Mesenchymal stem cell (in vitro differentiated cells and primary cell): ENCODE data around the gene RPS6KA5.

Experiments used
- DNase-seq: peaks from one replicate; pipeline ENCODE4 v3.0.0-alpha.2; 2013
- H2AFZ ChIP-seq: one replicate; pipeline ENCODE4 v1.6.1; 2013; ENCODE audit warnings: low read depth, mild to moderate bottlenecking, control low read depth, inconsistent platforms, low read length, moderate library complexity
- H2AK5ac ChIP-seq: 2 replicates; pipeline ENCODE4 v1.6.1; 2013; ENCODE audit warnings: low read length, moderate library complexity, mild to moderate bottlenecking, inconsistent platforms; ENCODE audit not compliant: severe bottlenecking
- H2BK120ac ChIP-seq: one replicate; pipeline ENCODE4 v1.6.1; 2013; ENCODE audit warnings: low read depth, mild to moderate bottlenecking, inconsistent platforms, low read length, moderate library complexity
- H2BK12ac ChIP-seq, 2 experiments: one replicate each; pipeline ENCODE4 v1.6.1; 2013; ENCODE audit warnings: inconsistent platforms in 2 of 2, low read length in 2 of 2, mild to moderate bottlenecking in 2 of 2, moderate library complexity in 2 of 2, control low read depth in 1 of 2
- H2BK15ac ChIP-seq: one replicate; pipeline ENCODE4 v1.6.1; 2013; ENCODE audit warnings: mild to moderate bottlenecking, low read depth, inconsistent platforms; ENCODE audit not compliant: poor library complexity, severe bottlenecking
- H2BK5ac ChIP-seq: 2 replicates; pipeline ENCODE4 v1.6.1; 2013; ENCODE audit warnings: low read depth, mild to moderate bottlenecking, low read length, control low read depth, inconsistent platforms; ENCODE audit not compliant: poor library complexity, severe bottlenecking
- H3K14ac ChIP-seq, 2 experiments: one replicate each; pipeline ENCODE4 v1.6.1; 2013; ENCODE audit warnings: inconsistent platforms in 2 of 2, low read length in 2 of 2, control low read depth in 1 of 2, mild to moderate bottlenecking in 1 of 2, moderate library complexity in 1 of 2
- H3K18ac ChIP-seq, 2 experiments: one replicate each; pipeline ENCODE4 v1.6.1; 2013; ENCODE audit warnings: inconsistent platforms in 2 of 2, low read length in 2 of 2, control low read depth in 1 of 2, low read depth in 1 of 2, mild to moderate bottlenecking in 1 of 2
- H3K23ac ChIP-seq, 2 experiments: one replicate each; pipeline ENCODE4 v1.6.1; 2013; ENCODE audit warnings: inconsistent platforms in 2 of 2, low read length in 2 of 2, mild to moderate bottlenecking in 2 of 2, moderate library complexity in 2 of 2, control low read depth in 1 of 2
- H3K27ac ChIP-seq: 2 replicates; pipeline ENCODE4 v1.5.1; 2013; ENCODE audit warnings: mild to moderate bottlenecking, moderate library complexity, low read length, control low read depth, inconsistent platforms; ENCODE audit not compliant: poor library complexity, severe bottlenecking
- H3K27me3 ChIP-seq, 2 experiments: 2 replicates each; pipeline versions ENCODE4 v1.6.1 to v1.7.0; 2013; ENCODE audit warnings: low read length in 2 of 2, mild to moderate bottlenecking in 2 of 2, moderate library complexity in 2 of 2, control low read depth in 1 of 2, inconsistent platforms in 1 of 2; ENCODE audit not compliant: control insufficient read depth in 1 of 2, insufficient read depth in 1 of 2
- H3K36me3 ChIP-seq, 2 experiments: 2 replicates each; pipeline versions ENCODE4 v1.6.1 to v1.7.0; 2013; ENCODE audit warnings: low read length in 2 of 2, control low read depth in 1 of 2, inconsistent platforms in 1 of 2, low read depth in 1 of 2, mild to moderate bottlenecking in 1 of 2; ENCODE audit not compliant: insufficient read depth in 2 of 2, control insufficient read depth in 1 of 2
- H3K4ac ChIP-seq, 2 experiments: one replicate each; pipeline ENCODE4 v1.6.1; 2013; ENCODE audit warnings: inconsistent platforms in 2 of 2, low read length in 2 of 2, mild to moderate bottlenecking in 2 of 2, moderate library complexity in 2 of 2, control low read depth in 1 of 2, low read depth in 1 of 2
- H3K4me1 ChIP-seq: 2 replicates; pipeline ENCODE4 v1.6.1; 2013; ENCODE audit warnings: low read depth, low read length, control low read depth; ENCODE audit not compliant: control insufficient read depth, insufficient read depth
- H3K4me2 ChIP-seq: 2 replicates; pipeline ENCODE4 v1.6.1; 2013; ENCODE audit warnings: low read length, mild to moderate bottlenecking, inconsistent platforms; ENCODE audit not compliant: poor library complexity, severe bottlenecking
- H3K4me3 ChIP-seq, 2 experiments: 2 replicates each; pipeline versions ENCODE4 v1.5.1 to v1.7.0; 2013; ENCODE audit warnings: low read length in 2 of 2, mild to moderate bottlenecking in 2 of 2, control low read depth in 1 of 2, low read depth in 1 of 2; ENCODE audit not compliant: insufficient read depth in 1 of 2
- H3K79me1 ChIP-seq: replicated peaks from 2 replicates; pipeline ENCODE4 v1.6.1; 2013; ENCODE audit warnings: mild to moderate bottlenecking, control low read depth, low read length, inconsistent platforms; ENCODE audit not compliant: poor library complexity, severe bottlenecking
- H3K9ac ChIP-seq: 2 replicates; pipeline ENCODE4 v1.7.0; 2013; ENCODE audit warnings: mild to moderate bottlenecking, low read length, moderate library complexity
- H3K9me3 ChIP-seq: 2 replicates; pipeline ENCODE4 v1.7.0; 2013; ENCODE audit warnings: mild to moderate bottlenecking, low read length; ENCODE audit not compliant: control insufficient read depth
- H4K8ac ChIP-seq: one replicate; pipeline ENCODE4 v1.6.1; 2013; ENCODE audit warnings: inconsistent platforms, mild to moderate bottlenecking, low read length, moderate library complexity
- H4K91ac ChIP-seq: one replicate; pipeline ENCODE4 v1.6.1; 2013; ENCODE audit warnings: mild to moderate bottlenecking, low read length, inconsistent platforms
- WGBS: methylation state at CpG from one replicate; pipeline ENCODE4 v1.1.7; 2013; ENCODE audit warnings: mixed read lengths; 5-methylcytosine and 5-hydroxymethylcytosine counted together

RPS6KA5 gene

GRCh38 chr14:90892970-90893369 is 167.5 kb downstream of the RPS6KA5 start:
- Histone ChIP-seq H3K27me3 (no peaks in the 10 kb centered on the region), H2BK15ac (no peak overlapping the region), H3K4me2 (no peak overlapping the region), H3K18ac (no peak overlapping the region), H2BK5ac (no peak overlapping the region), H3K4me1 (no peaks in the 10 kb centered on the region), H3K36me3 (peaks cover 0 to 3% of the 10 kb centered on the region in 2 experiments), H3K27ac (no peak overlapping the region), H3K9me3 (no peaks in the 10 kb centered on the region), H2BK12ac (no peak overlapping the region), H4K91ac (no peak overlapping the region), H3K23ac (no peak overlapping the region), H3K79me1 (no peaks in the 10 kb centered on the region), H3K4me3 (no peak overlapping the region), H3K4ac (no peak overlapping the region), H2BK120ac (no peak overlapping the region), H2AK5ac (no peak overlapping the region), H2AFZ (no peak overlapping the region), H3K9ac (no peak overlapping the region), H3K14ac (no peak overlapping the region), H4K8ac (no peak overlapping the region)
- DNase-seq: no peak

DNA sequence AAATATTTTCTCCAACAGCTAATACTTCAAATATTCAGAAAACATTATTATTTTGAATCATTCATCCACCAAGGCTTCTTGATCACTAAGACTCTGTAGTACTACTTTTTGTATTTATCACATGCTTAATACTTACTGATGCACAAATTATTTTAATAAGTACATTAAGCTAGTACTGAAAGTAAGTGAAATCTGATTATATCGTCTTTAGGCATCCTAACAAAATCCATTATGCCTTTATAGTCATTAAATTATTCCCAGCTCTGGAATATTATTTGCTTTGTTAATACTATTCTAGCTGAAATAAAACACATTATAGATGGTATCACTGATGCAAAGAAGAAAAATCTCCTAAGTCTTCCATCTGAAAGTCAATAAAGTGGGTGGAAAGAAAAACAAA is 169.1 kb downstream of the RPS6KA5 start:
- Histone ChIP-seq H3K36me3 (no peaks in the 10 kb centered on the region), H2BK12ac (no peak overlapping the region), H4K91ac (no peak overlapping the region), H2AFZ (no peak overlapping the region), H2BK120ac (no peak overlapping the region), H2AK5ac (no peak overlapping the region), H3K4ac (no peak overlapping the region), H3K79me1 (no peaks in the 10 kb centered on the region), H3K4me2 (no peak overlapping the region), H2BK15ac (no peak overlapping the region), H3K27ac (no peak overlapping the region), H3K18ac (no peak overlapping the region), H3K23ac (no peak overlapping the region), H2BK5ac (no peak overlapping the region), H3K4me1 (no peaks in the 10 kb centered on the region), H3K4me3 (no peak overlapping the region), H3K9ac (no peak overlapping the region), H3K27me3 (no peaks in the 10 kb centered on the region), H3K9me3 (no peaks in the 10 kb centered on the region), H4K8ac (no peak overlapping the region), H3K14ac (no peak overlapping the region)
- WGBS: no CpG with 5 or more reads among the region's 1 CpG
- no peak for DNase-seq

DNA sequence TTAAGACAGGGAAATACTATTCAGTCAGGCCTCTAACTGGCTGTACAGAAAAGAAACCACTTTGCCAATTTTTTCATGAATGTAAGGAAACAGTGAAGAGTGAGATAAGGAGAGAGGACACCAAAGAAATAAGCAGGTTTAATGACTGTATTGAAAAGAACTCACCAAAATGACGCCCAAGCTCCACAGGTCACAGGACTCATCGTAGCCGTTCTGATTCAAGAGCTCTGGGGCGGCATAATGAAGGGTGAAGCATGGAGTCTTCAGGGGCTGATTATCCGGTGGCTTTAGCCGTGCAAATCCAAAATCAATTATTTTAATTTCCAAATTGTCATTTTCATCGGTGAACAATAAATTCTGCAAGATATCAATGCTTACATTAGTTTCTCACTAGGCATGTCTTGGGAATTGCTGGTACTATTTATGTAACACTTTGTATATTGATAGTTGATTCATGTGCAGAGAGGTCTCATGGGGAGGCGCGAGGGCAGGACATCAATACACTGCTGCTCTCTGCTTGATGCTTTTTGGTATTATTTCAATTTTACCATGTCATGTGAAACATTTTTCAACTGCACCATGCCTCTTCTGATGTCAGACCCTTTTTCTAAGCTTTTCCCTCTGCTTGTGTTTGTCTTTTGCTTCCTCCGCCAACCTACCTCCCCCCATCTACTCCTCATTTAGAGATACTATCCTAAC is 170.0 kb downstream of the RPS6KA5 start:
- no peak overlapping the region for H3K18ac ChIP-seq
- no peak overlapping the region for H3K14ac ChIP-seq
- H3K27me3 ChIP-seq: no peaks in the 10 kb centered on the region
- no peak overlapping the region for H2BK15ac ChIP-seq
- 97% methylated on average over 9 of the region's 10 CpGs for WGBS
- no peak overlapping the region for H2BK12ac ChIP-seq
- no peak overlapping the region for H4K8ac ChIP-seq
- no peak overlapping the region for H2BK120ac ChIP-seq
- H3K4me2 ChIP-seq: no peak overlapping the region
- no peak overlapping the region for H3K4me3 ChIP-seq
- no peaks in the 10 kb centered on the region for H3K4me1 ChIP-seq
- H4K91ac ChIP-seq: no peak overlapping the region
- no peaks in the 10 kb centered on the region for H3K36me3 ChIP-seq
- H3K79me1 ChIP-seq: no peaks in the 10 kb centered on the region
- no peak overlapping the region for H2AK5ac ChIP-seq
- H2AFZ ChIP-seq: no peak overlapping the region
- no peak overlapping the region for H3K9ac ChIP-seq
- H2BK5ac ChIP-seq: no peak overlapping the region
- DNase-seq: no peak
- H3K9me3 ChIP-seq: no peaks in the 10 kb centered on the region
- H3K23ac ChIP-seq: no peak overlapping the region
- no peak overlapping the region for H3K4ac ChIP-seq
- no peak overlapping the region for H3K27ac ChIP-seq

DNA sequence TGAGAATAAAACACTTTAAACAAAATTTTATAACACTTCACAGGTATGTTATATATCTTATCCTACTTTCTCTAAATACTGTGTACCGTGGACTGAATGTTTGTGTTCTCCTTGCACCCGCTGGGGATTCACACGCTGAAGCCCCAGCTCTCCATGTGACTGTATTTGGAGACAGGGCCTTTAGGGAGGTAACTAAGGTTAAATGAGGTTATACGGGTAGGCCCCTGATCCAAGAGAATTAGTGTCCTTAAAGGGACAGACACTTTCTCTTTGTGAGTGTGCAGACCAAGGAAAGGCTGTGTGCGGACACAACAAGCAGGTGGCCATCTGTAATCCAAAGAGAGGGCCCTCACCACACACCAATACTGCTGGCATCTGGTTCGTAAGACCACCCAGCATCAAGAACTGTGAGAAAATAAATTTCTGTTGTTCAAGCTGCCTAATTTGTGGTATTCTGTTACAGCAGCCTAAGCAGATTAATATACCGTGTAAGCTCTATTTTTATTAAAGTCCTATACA is 174.1 kb downstream of the RPS6KA5 start:
- WGBS: 85% methylated on average over 5 of the region's 7 CpGs

More for the DNA sequence above, 174.1 kb downstream of the RPS6KA5 start:
- Histone ChIP-seq H2BK15ac (no peak overlapping the region), H3K27ac (no peak overlapping the region), H3K36me3 (no peaks in the 10 kb centered on the region), H3K9ac (no peak overlapping the region), H3K9me3 (peaks cover 26% of the 10 kb centered on the region), H3K79me1 (no peaks in the 10 kb centered on the region), H2BK12ac (peak overlapping the region in 1 of 2 experiments; percentile 39), H4K8ac (no peak overlapping the region), H2AK5ac (no peak overlapping the region), H3K14ac (no peak overlapping the region), H3K4me1 (no peaks in the 10 kb centered on the region), H3K23ac (no peak overlapping the region), H4K91ac (no peak overlapping the region), H3K4ac (no peak overlapping the region), H2AFZ (no peak overlapping the region), H3K4me2 (no peak overlapping the region), H2BK5ac (no peak overlapping the region), H3K18ac (no peak overlapping the region), H3K4me3 (no peak overlapping the region), H3K27me3 (no peaks in the 10 kb centered on the region), H2BK120ac (no peak overlapping the region)
- no peak for DNase-seq
